ENCODE data around the gene IQCF2.

GRCh38 chr3:51874411-51874810 lies 13.0 kb downstream of the IQCF2 start:
- TF ChIP-seq, protein P1, sequence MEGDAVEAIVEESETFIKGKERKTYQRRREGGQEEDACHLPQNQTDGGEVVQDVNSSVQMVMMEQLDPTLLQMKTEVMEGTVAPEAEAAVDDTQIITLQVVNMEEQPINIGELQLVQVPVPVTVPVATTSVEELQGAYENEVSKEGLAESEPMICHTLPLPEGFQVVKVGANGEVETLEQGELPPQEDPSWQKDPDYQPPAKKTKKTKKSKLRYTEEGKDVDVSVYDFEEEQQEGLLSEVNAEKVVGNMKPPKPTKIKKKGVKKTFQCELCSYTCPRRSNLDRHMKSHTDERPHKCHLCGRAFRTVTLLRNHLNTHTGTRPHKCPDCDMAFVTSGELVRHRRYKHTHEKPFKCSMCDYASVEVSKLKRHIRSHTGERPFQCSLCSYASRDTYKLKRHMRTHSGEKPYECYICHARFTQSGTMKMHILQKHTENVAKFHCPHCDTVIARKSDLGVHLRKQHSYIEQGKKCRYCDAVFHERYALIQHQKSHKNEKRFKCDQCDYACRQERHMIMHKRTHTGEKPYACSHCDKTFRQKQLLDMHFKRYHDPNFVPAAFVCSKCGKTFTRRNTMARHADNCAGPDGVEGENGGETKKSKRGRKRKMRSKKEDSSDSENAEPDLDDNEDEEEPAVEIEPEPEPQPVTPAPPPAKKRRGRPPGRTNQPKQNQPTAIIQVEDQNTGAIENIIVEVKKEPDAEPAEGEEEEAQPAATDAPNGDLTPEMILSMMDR (IDR thresholded peaks at IDR 0.05) = no peak
- no peak for TF ChIP-seq POLR2AphosphoS5 (IDR thresholded peaks at IDR 0.05)
- no peak for TF ChIP-seq POLR2A (IDR thresholded peaks at IDR 0.05)
